NCI-H2196 (cell line): ENCODE measurements around the gene PPP2R2D.

Source experiments
- DNase-seq: peaks from one replicate; lab custom pipeline; 2025; ENCODE audit not compliant: unreplicated experiment; lab: John Stamatoyannopoulos, UW

PPP2R2D gene

GRCh38 chr10:131886237-131886636, 14.6 kb upstream of the PPP2R2D start:
- DNase-seq = no peak

GRCh38 chr10:131888186-131888604, 12.6 kb upstream of the PPP2R2D start:
- DNase-seq = no peak

GRCh38 chr10:131889755-131890154, 11.1 kb upstream of the PPP2R2D start:
- no peak for DNase-seq

GRCh38 chr10:131890276-131891195, 10.3 kb upstream of the PPP2R2D start:
- no peak for DNase-seq

GRCh38 chr10:131891196-131891928, 9.4 kb upstream of the PPP2R2D start:
- DNase-seq = no peak

GRCh38 chr10:131891929-131892805, 8.6 kb upstream of the PPP2R2D start:
- DNase-seq = no peak

GRCh38 chr10:131892806-131893675, 7.8 kb upstream of the PPP2R2D start:
- DNase-seq = no peak

GRCh38 chr10:131895116-131895515, 5.7 kb upstream of the PPP2R2D start:
- no peak for DNase-seq

GRCh38 chr10:131896403-131896802, 4.4 kb upstream of the PPP2R2D start:
- no peak for DNase-seq

GRCh38 chr10:131897297-131897899, 3.4 kb upstream of the PPP2R2D start:
- DNase-seq = no peak

- DNase-seq = no peak
Measured at GRCh38 chr10:131898061-131898460, 2.7 kb upstream of the PPP2R2D start.

- DNase-seq = no peak
Measured at GRCh38 chr10:131898713-131899112, 2.1 kb upstream of the PPP2R2D start.

- DNase-seq = no peak
Measured at GRCh38 chr10:131899116-131899690, 1.6 kb upstream of the PPP2R2D start.

GRCh38 chr10:131899695-131900349, 986 bp upstream of the PPP2R2D start:
- DNase-seq = no peak

- DNase-seq = no peak
Measured at GRCh38 chr10:131901181-131901829, 497 bp downstream of the PPP2R2D start.

GRCh38 chr10:131902211-131902610, 1.4 kb downstream of the PPP2R2D start:
- DNase-seq = no peak

GRCh38 chr10:131902691-131903090, 1.9 kb downstream of the PPP2R2D start:
- DNase-seq = no peak

- no peak for DNase-seq
Measured at GRCh38 chr10:131905267-131905571, 4.4 kb downstream of the PPP2R2D start.
